ENCODE data around the gene INO80B. TPM values are rescaled to one million over a fixed set of nuclear protein-coding genes. Genes with fewer than 3 reads are reported as not detected.

INO80B gene
- total and polyA plus RNA-seq, 2 of the 8 experiments (the other 6 are each of a cell fraction or from before 2014, with no cell fraction given): 3.9 to 18.5 TPM

- no peak for TF ChIP-seq KDM4A (IDR thresholded peaks at IDR 0.05; ENCODE audit: low read depth, low read length, severe bottlenecking)
- no peak for TF ChIP-seq POLR2AphosphoS5 (IDR thresholded peaks at IDR 0.05; ENCODE audit: low read depth, low read length)
- TF ChIP-seq ASH2L (IDR thresholded peaks at IDR 0.05; ENCODE audit: low read length): no peak
- TF ChIP-seq CHD1 (IDR thresholded peaks at IDR 0.05; ENCODE audit: low read depth, low read length): no peak
- no peak for TF ChIP-seq TCF12 (IDR thresholded peaks at IDR 0.05; ENCODE audit: low read depth, low read length)
- TF ChIP-seq CBX5 (IDR thresholded peaks at IDR 0.05; ENCODE audit: low read depth, low read length): no peak
- no peak for TF ChIP-seq TAF7 (optimal IDR thresholded peaks at IDR 0.05; ENCODE audit: borderline replicate concordance, low read depth, low read length)
- no peak for TF ChIP-seq CHD7 (IDR thresholded peaks at IDR 0.05; ENCODE audit: insufficient replicate concordance, low read length)
- no peak for TF ChIP-seq EP300 (IDR thresholded peaks at IDR 0.05; ENCODE audit: borderline replicate concordance in 1 of 2, low read depth in 2 of 2, low read length in 2 of 2)
- TF ChIP-seq HDAC6 (IDR thresholded peaks at IDR 0.05; ENCODE audit: low read depth, low read length): no peak
Measured at GRCh38 chr2:74489906-74490305, 35.0 kb downstream of the INO80B start (continued).
